Muscle layer of colon (tissue), 2 donors: ENCODE measurements around the gene KCNMA1.

Experiments used
- H3K27ac ChIP-seq: one replicate; pipeline ENCODE4 v1.7.0; 2013; ENCODE audit warnings: low read depth, mild to moderate bottlenecking, low read length, moderate library complexity
- H3K27me3 ChIP-seq, 2 donors: one replicate each; pipeline ENCODE4 v1.7.0; 2013; ENCODE audit warnings: low read length in 2 of 2, mild to moderate bottlenecking in 2 of 2; ENCODE audit not compliant: insufficient read depth in 2 of 2, control insufficient read depth in 1 of 2
- H3K36me3 ChIP-seq: one replicate; pipeline ENCODE4 v1.7.0; 2013; ENCODE audit warnings: mild to moderate bottlenecking, low read length; ENCODE audit not compliant: insufficient read depth
- H3K4me1 ChIP-seq: one replicate; pipeline ENCODE4 v1.7.0; 2013; ENCODE audit warnings: mild to moderate bottlenecking, low read length; ENCODE audit not compliant: insufficient read depth
- H3K4me3 ChIP-seq, 2 donors: one replicate each; pipeline ENCODE4 v1.7.0; 2013; ENCODE audit warnings: low read length in 2 of 2, low read depth in 1 of 2, mild to moderate bottlenecking in 1 of 2, moderate library complexity in 1 of 2
- H3K9ac ChIP-seq: one replicate; pipeline ENCODE4 v1.7.0; 2013; ENCODE audit warnings: low read length
- H3K9me3 ChIP-seq: one replicate; pipeline ENCODE4 v1.7.0; 2013; ENCODE audit warnings: mild to moderate bottlenecking, low read length
- donor health status: abdominal sarcoma.
- donor health status: Adenocarcinoma of cecum.

The KCNMA1 gene

GRCh38 chr10:77613476-77614130 is 24.0 kb downstream of the KCNMA1 start:
- Histone ChIP-seq H3K4me1 (peaks cover 49% of the 10 kb centered on the region), H3K27ac (peak overlapping the region; percentile 35), H3K27me3 (no peaks in the 10 kb centered on the region), H3K4me3 (no peak overlapping the region), H3K36me3 (no peaks in the 10 kb centered on the region), H3K9me3 (no peaks in the 10 kb centered on the region), H3K9ac (no peak overlapping the region)

DNA sequence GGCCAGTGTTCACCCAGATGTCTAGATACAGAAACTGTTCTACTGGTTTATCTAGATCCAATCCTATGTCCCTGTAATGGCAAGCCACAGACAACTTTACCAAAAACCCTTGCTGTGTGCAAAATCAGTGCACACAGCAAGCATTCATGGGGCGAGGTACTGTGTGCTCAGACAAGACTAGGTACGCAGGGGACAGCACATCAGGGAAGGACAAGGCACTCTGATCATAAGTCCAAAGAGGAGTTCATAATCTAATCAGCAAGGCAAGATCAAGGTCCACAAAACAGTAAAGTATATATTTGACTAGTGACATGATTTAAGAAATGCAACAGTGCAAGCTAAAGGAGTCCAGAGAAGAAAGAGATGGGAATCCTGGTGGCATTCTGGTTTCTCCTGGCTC is 25.9 kb downstream of the KCNMA1 start:
- H3K4me1 ChIP-seq: peaks cover 54% of the 10 kb centered on the region
- H3K4me3 ChIP-seq: no peak overlapping the region
- no peaks in the 10 kb centered on the region for H3K27me3 ChIP-seq
- no peaks in the 10 kb centered on the region for H3K9me3 ChIP-seq
- no peaks in the 10 kb centered on the region for H3K36me3 ChIP-seq
- no peak overlapping the region for H3K27ac ChIP-seq
- H3K9ac ChIP-seq: no peak overlapping the region

DNA sequence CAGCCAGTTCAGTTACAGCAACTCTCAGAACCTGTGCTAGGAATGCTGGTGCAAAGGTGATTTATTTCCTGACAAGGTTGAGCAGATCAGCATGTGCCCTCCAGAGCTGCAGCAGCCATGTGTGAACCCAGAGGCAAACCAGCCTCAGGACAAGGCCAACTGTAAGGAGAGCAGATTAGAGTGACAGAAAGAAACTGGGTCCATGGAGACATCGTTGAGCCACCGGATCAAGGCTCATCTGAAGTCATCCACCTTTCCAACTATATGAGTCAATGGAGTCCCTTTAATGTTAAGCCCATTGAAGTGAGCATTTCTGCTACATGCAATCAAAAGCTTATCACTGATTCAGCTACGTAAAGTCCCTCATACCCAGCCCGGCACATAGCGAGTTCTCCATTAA is 26.4 kb downstream of the KCNMA1 start:
- no peaks in the 10 kb centered on the region for H3K9me3 ChIP-seq
- no peaks in the 10 kb centered on the region for H3K36me3 ChIP-seq
- no peaks in the 10 kb centered on the region for H3K27me3 ChIP-seq
- no peak overlapping the region for H3K4me3 ChIP-seq
- peaks cover 56% of the 10 kb centered on the region for H3K4me1 ChIP-seq
- no peak overlapping the region for H3K27ac ChIP-seq
- no peak overlapping the region for H3K9ac ChIP-seq

- no peaks in the 10 kb centered on the region for H3K27me3 ChIP-seq
- H3K4me1 ChIP-seq: peaks cover 60% of the 10 kb centered on the region
- H3K27ac ChIP-seq: no peak overlapping the region
- H3K4me3 ChIP-seq: no peak overlapping the region
- H3K9ac ChIP-seq: no peak overlapping the region
- H3K9me3 ChIP-seq: no peaks in the 10 kb centered on the region
- H3K36me3 ChIP-seq: no peaks in the 10 kb centered on the region
These were observed 27.8 kb downstream of the KCNMA1 start for GRCh38 chr10:77609781-77610272.

DNA sequence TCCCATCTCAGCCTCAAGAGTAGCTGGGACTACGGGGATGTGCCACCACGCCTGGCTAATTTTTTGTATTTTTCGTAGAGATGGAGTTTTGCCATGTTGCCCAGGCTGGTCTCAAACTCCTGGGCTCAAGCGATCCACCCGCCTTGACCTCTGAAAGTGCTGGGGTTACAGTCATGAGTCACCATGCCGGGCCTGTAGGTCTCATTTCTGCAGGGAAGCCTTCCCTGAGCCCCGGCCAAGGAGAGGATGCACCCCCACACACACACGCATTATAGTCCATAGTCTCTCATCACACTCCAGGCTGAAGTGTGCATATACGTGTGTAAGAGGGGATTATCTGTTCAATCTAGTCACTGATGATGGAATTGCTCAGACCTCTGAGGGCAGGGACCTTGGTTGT is 29.3 kb downstream of the KCNMA1 start:
- no peak overlapping the region for H3K4me3 ChIP-seq
- H3K9me3 ChIP-seq: no peaks in the 10 kb centered on the region
- H3K27ac ChIP-seq: no peak overlapping the region
- H3K36me3 ChIP-seq: no peaks in the 10 kb centered on the region
- no peak overlapping the region for H3K9ac ChIP-seq
- H3K4me1 ChIP-seq: peaks cover 64% of the 10 kb centered on the region
- H3K27me3 ChIP-seq: no peaks in the 10 kb centered on the region

DNA sequence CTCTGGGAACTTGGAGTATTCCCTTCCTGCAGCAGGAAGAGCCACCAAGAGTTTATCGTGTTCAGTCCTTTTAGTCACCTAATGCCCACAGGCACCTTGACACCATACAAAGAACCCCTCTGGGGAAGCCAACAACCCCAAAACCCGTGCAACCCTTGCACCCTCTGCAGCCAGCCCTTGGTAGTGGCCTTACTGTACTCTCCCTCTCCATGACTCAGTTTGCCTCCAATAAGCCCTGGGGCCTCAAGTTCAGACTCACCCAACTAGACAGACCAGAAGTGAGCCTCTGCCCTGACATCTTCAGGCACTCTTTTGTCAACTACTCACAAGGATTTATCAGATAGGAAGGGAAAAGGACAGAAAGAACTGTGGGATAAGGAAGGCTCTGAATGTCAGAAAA is 30.9 kb downstream of the KCNMA1 start:
- H3K27me3 ChIP-seq: no peaks in the 10 kb centered on the region

GRCh38 chr10:77605466-77605865 is 32.1 kb downstream of the KCNMA1 start:
- Histone ChIP-seq H3K4me1 (peaks cover 73% of the 10 kb centered on the region), H3K27me3 (no peaks in the 10 kb centered on the region), H3K27ac (no peak overlapping the region), H3K9me3 (no peaks in the 10 kb centered on the region), H3K4me3 (no peak overlapping the region), H3K9ac (no peak overlapping the region), H3K36me3 (no peaks in the 10 kb centered on the region)

More for the DNA sequence above, 30.9 kb downstream of the KCNMA1 start:
- no peaks in the 10 kb centered on the region for H3K36me3 ChIP-seq
- H3K9ac ChIP-seq: no peak overlapping the region
- H3K4me1 ChIP-seq: peaks cover 70% of the 10 kb centered on the region
- H3K27ac ChIP-seq: no peak overlapping the region
- no peaks in the 10 kb centered on the region for H3K9me3 ChIP-seq
- H3K4me3 ChIP-seq: no peak overlapping the region

GRCh38 chr10:77604941-77605351 is 32.7 kb downstream of the KCNMA1 start:
- H3K27ac ChIP-seq: peak overlapping the region; percentile 53

DNA sequence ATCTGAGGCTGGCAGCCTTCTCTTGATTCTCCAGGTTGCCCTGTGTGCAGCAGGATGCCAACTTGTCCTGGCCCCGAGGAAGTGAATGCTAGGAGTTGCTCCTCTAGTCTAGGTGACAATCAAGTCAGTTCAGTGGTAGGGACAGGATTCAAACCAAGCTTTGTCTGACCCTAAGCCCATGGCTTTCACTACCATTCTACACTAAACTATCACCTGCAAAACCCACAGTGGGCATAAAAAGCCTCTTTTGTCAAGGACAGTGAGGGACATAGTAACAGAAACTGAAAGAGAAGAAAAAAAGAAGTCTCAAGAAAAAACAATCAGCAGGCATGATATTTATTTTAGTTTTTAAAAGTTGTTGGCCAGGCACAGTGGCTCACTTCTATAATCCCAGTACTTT is 33.5 kb downstream of the KCNMA1 start:
- Histone ChIP-seq H3K4me1 (peaks cover 73% of the 10 kb centered on the region), H3K36me3 (no peaks in the 10 kb centered on the region), H3K27me3 (no peaks in the 10 kb centered on the region), H3K4me3 (no peak overlapping the region), H3K27ac (peak overlapping the region; percentile 27), H3K9me3 (no peaks in the 10 kb centered on the region), H3K9ac (no peak overlapping the region)

More at GRCh38 chr10:77604941-77605351, 32.7 kb downstream of the KCNMA1 start:
- H3K27me3 ChIP-seq: no peaks in the 10 kb centered on the region
- H3K9ac ChIP-seq: no peak overlapping the region
- no peaks in the 10 kb centered on the region for H3K36me3 ChIP-seq
- H3K4me1 ChIP-seq: peaks cover 70% of the 10 kb centered on the region
- H3K4me3 ChIP-seq: no peak overlapping the region
- no peaks in the 10 kb centered on the region for H3K9me3 ChIP-seq

DNA sequence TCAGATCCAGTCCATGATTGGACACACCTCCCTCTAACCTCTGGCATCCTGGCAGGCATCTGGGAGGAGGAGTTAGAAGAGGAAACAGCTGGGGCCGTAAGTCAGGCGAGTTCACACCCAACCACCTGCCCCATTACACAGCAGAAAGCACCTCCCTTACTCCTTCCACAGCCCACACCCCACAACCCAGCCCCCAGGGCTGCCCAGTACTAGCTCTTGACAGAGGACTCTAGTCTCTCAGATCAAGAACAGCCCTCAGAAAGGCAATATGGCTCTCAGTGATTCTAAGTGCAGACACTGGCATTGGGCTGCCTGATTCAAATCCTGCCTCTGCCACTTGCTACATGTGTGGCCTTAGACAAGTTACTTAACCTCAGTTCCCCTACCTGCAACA is 34.1 kb downstream of the KCNMA1 start:
- Histone ChIP-seq H3K4me1 (peaks cover 73% of the 10 kb centered on the region), H3K9me3 (no peaks in the 10 kb centered on the region), H3K9ac (no peak overlapping the region), H3K27ac (peak overlapping the region; percentile 27), H3K4me3 (no peak overlapping the region), H3K36me3 (no peaks in the 10 kb centered on the region), H3K27me3 (no peaks in the 10 kb centered on the region)

DNA sequence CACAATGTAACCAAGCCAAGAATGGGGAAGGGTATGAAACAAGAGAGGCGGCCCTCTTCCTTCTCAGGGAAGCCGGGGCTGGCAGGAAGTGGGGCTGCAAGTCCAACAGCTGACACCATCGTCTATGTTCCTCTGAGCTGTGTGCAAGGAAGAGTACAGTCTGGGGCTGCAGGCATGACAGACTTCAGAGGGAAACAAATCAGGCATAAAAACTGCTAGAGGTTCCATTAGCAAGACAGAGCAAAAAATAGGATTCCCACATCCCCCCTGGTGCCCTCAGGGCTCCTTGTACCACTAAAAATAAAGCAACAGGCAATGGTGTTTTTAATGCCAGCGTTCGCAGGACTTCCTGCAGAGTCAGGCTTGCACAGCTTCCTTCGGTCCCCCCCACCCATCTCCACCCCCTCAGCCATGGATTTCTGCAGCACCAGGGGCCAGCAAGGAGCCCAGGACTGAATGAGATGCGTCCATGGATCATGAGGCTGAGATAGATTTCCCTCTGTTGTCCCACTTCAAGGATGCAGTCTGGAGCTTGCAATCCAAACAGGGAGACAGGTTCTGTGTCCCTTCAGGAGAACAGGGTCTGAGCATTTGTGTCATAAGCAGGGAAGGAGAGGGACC is 34.6 kb downstream of the KCNMA1 start:
- H3K4me1 ChIP-seq: peaks cover 78% of the 10 kb centered on the region
- no peaks in the 10 kb centered on the region for H3K9me3 ChIP-seq
- H3K27me3 ChIP-seq: no peaks in the 10 kb centered on the region
- H3K4me3 ChIP-seq: no peak overlapping the region
- no peak overlapping the region for H3K9ac ChIP-seq
- no peaks in the 10 kb centered on the region for H3K36me3 ChIP-seq
- H3K27ac ChIP-seq: peak overlapping the region; percentile 21
